KMS-11 (cell line): ENCODE results near the gene UGT2B10.

Experiments used
- H2AFZ ChIP-seq: fragments of 200-600 bp; sonication (generic); 2 replicates; pipeline ENCODE4 v1.6.1; 2016; ENCODE audit warnings: antibody characterized with exemption, mixed run types, low read depth
- H3K27ac ChIP-seq: fragments of 200-600 bp; sonication (generic); 2 replicates; pipeline ENCODE4 v1.6.1; 2016; ENCODE audit warnings: mild to moderate bottlenecking, mixed run types
- H3K27me3 ChIP-seq: fragments of 200-600 bp; sonication (generic); 2 replicates; pipeline ENCODE4 v1.6.1; 2017; ENCODE audit warnings: mild to moderate bottlenecking, low read depth, mixed run types, moderate library complexity; ENCODE audit not compliant: insufficient read depth
- H3K36me3 ChIP-seq: fragments of 200-600 bp; sonication (generic); 2 replicates; pipeline ENCODE4 v1.6.1; 2017; ENCODE audit warnings: mild to moderate bottlenecking, mixed run types; ENCODE audit not compliant: insufficient read depth
- H3K4me1 ChIP-seq: fragments of 200-600 bp; sonication (generic); 2 replicates; pipeline ENCODE4 v1.6.1; 2016; ENCODE audit warnings: mild to moderate bottlenecking, low read depth, mixed run types; ENCODE audit not compliant: poor library complexity, severe bottlenecking
- H3K4me2 ChIP-seq: fragments of 200-600 bp; sonication (generic); 2 replicates; pipeline ENCODE4 v1.7.0; 2016; ENCODE audit warnings: mild to moderate bottlenecking, mixed run types
- H3K4me3 ChIP-seq: fragments of 200-600 bp; sonication (generic); IDR thresholded peaks from 2 replicates; pipeline ENCODE4 v1.6.1; 2017; ENCODE audit warnings: low read depth, low read length, mixed read lengths; ENCODE audit not compliant: insufficient read depth
- H3K79me2 ChIP-seq: fragments of 200-600 bp; sonication (generic); 2 replicates; pipeline ENCODE4 v1.6.1; 2016; ENCODE audit warnings: low read depth, mixed run types; ENCODE audit not compliant: insufficient read depth
- H3K9ac ChIP-seq: fragments of 200-600 bp; sonication (generic); 2 replicates; pipeline ENCODE4 v1.6.1; 2016; ENCODE audit warnings: mild to moderate bottlenecking, mixed run types
- H4K20me1 ChIP-seq: fragments of 200-600 bp; sonication (generic); 2 replicates; pipeline ENCODE4 v1.6.1; 2016; ENCODE audit warnings: mild to moderate bottlenecking, mixed run types; ENCODE audit not compliant: insufficient read depth
- CTCF ChIP-seq: fragments of 200-600 bp; sonication (generic); conservative IDR thresholded peaks from 2 replicates; pipeline ENCODE4 v1.6.1; 2017; ENCODE audit warnings: low read depth, mild to moderate bottlenecking, antibody characterized with exemption, low read length, moderate library complexity, mixed read lengths

The UGT2B10 gene

GRCh38 chr4:68865188-68865638, 49.4 kb downstream of the UGT2B10 start:
- Histone ChIP-seq H4K20me1 (no peaks in the 10 kb centered on the region), H3K4me1 (no peaks in the 10 kb centered on the region), H3K36me3 (no peaks in the 10 kb centered on the region), H3K4me3 (no peak overlapping the region), H3K79me2 (no peaks in the 10 kb centered on the region), H3K27ac (no peak overlapping the region), H3K27me3 (no peaks in the 10 kb centered on the region), H3K9ac (no peak overlapping the region), H2AFZ (no peak overlapping the region), H3K4me2 (no peak overlapping the region)
- no peak for TF ChIP-seq CTCF

GRCh38 chr4:68865760-68866159, 50.0 kb downstream of the UGT2B10 start:
- no peaks in the 10 kb centered on the region for H3K79me2 ChIP-seq
- no peak overlapping the region for H3K27ac ChIP-seq
- no peak overlapping the region for H3K9ac ChIP-seq
- no peaks in the 10 kb centered on the region for H3K36me3 ChIP-seq
- H2AFZ ChIP-seq: no peak overlapping the region
- H3K4me2 ChIP-seq: no peak overlapping the region
- no peak for TF ChIP-seq CTCF
- H3K4me3 ChIP-seq: no peak overlapping the region
- no peaks in the 10 kb centered on the region for H4K20me1 ChIP-seq
- no peaks in the 10 kb centered on the region for H3K4me1 ChIP-seq
- no peaks in the 10 kb centered on the region for H3K27me3 ChIP-seq

- Histone ChIP-seq H3K9ac (no peak overlapping the region), H2AFZ (no peak overlapping the region), H3K4me2 (no peak overlapping the region), H4K20me1 (no peaks in the 10 kb centered on the region), H3K4me3 (no peak overlapping the region), H3K79me2 (no peaks in the 10 kb centered on the region), H3K36me3 (no peaks in the 10 kb centered on the region), H3K4me1 (no peaks in the 10 kb centered on the region), H3K27ac (no peak overlapping the region), H3K27me3 (no peaks in the 10 kb centered on the region)
- TF ChIP-seq CTCF: no peak
These were observed 53.5 kb downstream of the UGT2B10 start for GRCh38 chr4:68869274-68869773.

GRCh38 chr4:68871809-68872642, 56.2 kb downstream of the UGT2B10 start:
- H3K36me3 ChIP-seq: no peaks in the 10 kb centered on the region
- no peak overlapping the region for H3K4me2 ChIP-seq
- H3K9ac ChIP-seq: no peak overlapping the region
- no peak overlapping the region for H3K27ac ChIP-seq
- no peaks in the 10 kb centered on the region for H3K27me3 ChIP-seq
- no peaks in the 10 kb centered on the region for H4K20me1 ChIP-seq
- no peak for TF ChIP-seq CTCF
- H3K4me3 ChIP-seq: no peak overlapping the region
- H3K79me2 ChIP-seq: no peaks in the 10 kb centered on the region
- no peak overlapping the region for H2AFZ ChIP-seq
- no peaks in the 10 kb centered on the region for H3K4me1 ChIP-seq
